VCaP (cell line): ENCODE results near the gene TTC9.
A peak's percentile ranks its signal among the peaks of the same experiment; 100 is the strongest.

ENCODE experiments used
- H3K27ac ChIP-seq: fragments of 450-650 bp; 2 replicates; pipeline ENCODE4 v1.5.1; 2017
- CTCF ChIP-seq: fragments of 450-650 bp; conservative IDR thresholded peaks from 2 replicates; pipeline ENCODE4 v1.5.1; 2017; ENCODE audit warnings: mild to moderate bottlenecking, moderate library complexity

TTC9 gene

GRCh38 chr14:70631948-70632347 is 9.8 kb upstream of the TTC9 start:
- TF ChIP-seq CTCF: no peak
- H3K27ac ChIP-seq: no peak overlapping the region

GRCh38 chr14:70635971-70636595 is 5.6 kb upstream of the TTC9 start:
- no peak for TF ChIP-seq CTCF
- H3K27ac ChIP-seq: no peak overlapping the region

GRCh38 chr14:70638416-70638815 is 3.3 kb upstream of the TTC9 start:
- TF ChIP-seq CTCF: no peak
- no peak overlapping the region for H3K27ac ChIP-seq

GRCh38 chr14:70640938-70641547 is 673 bp upstream of the TTC9 start:
- peak; percentile 28; the same call in 1 of the 2 replicates for TF ChIP-seq CTCF
- H3K27ac ChIP-seq: peak overlapping the region; percentile 74

- TF ChIP-seq CTCF: no peak
These were observed 853 bp downstream of the TTC9 start for GRCh38 chr14:70642303-70643235.

GRCh38 chr14:70643967-70644366 is 2.3 kb downstream of the TTC9 start:
- TF ChIP-seq CTCF: no peak
- H3K27ac ChIP-seq: no peak overlapping the region

More at GRCh38 chr14:70642303-70643235, 853 bp downstream of the TTC9 start:
- H3K27ac ChIP-seq: peak overlapping the region; percentile 74

- no peak for TF ChIP-seq CTCF
- no peak overlapping the region for H3K27ac ChIP-seq
These were observed 4.2 kb downstream of the TTC9 start for GRCh38 chr14:70645892-70646291.
